Retinal pigment epithelial cell (primary cell): ENCODE data around the gene LRRC4C.

Experiments used
- DNase-seq: peaks from one replicate; pipeline ENCODE4 v3.0.0-alpha.2; 2010; ENCODE audit warnings: low read depth
- H3K4me3 ChIP-seq: 2 replicates; pipeline ENCODE4 v1.5.1; 2011; ENCODE audit warnings: mild to moderate bottlenecking, low read length, control low read depth, moderate library complexity
- TF ChIP-seq, protein P1 (sequence below): conservative IDR thresholded peaks from 2 replicates; pipeline ENCODE4 v1.5.1; 2011; ENCODE audit warnings: low read depth, low read length, control low read depth, inconsistent platforms

LRRC4C gene

DNA sequence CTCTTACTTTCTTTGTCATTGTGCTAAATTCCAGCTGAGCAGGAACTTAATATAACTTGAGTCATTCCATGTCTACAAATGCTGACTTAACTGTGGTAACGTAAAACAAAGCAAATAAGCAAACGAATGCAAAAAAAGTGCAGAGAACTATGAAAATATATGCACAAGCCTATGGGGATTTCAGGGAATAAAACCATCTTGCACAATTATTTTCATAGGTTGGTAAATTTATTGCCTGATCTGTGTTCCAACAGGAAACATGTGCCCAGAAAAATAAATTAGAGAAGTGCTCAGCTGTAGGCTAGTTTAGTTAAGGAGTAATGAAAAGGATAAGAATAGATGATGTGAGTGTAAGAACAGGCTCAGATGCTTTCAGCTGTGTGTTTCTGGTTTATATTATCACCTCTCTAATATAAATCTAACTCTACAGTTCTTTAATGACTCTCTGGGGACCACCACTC lies 1169.3 kb downstream of the LRRC4C start:
- TF ChIP-seq, protein P1, sequence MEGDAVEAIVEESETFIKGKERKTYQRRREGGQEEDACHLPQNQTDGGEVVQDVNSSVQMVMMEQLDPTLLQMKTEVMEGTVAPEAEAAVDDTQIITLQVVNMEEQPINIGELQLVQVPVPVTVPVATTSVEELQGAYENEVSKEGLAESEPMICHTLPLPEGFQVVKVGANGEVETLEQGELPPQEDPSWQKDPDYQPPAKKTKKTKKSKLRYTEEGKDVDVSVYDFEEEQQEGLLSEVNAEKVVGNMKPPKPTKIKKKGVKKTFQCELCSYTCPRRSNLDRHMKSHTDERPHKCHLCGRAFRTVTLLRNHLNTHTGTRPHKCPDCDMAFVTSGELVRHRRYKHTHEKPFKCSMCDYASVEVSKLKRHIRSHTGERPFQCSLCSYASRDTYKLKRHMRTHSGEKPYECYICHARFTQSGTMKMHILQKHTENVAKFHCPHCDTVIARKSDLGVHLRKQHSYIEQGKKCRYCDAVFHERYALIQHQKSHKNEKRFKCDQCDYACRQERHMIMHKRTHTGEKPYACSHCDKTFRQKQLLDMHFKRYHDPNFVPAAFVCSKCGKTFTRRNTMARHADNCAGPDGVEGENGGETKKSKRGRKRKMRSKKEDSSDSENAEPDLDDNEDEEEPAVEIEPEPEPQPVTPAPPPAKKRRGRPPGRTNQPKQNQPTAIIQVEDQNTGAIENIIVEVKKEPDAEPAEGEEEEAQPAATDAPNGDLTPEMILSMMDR, result no peak
- no peak for DNase-seq
- no peak overlapping the region for H3K4me3 ChIP-seq

DNA sequence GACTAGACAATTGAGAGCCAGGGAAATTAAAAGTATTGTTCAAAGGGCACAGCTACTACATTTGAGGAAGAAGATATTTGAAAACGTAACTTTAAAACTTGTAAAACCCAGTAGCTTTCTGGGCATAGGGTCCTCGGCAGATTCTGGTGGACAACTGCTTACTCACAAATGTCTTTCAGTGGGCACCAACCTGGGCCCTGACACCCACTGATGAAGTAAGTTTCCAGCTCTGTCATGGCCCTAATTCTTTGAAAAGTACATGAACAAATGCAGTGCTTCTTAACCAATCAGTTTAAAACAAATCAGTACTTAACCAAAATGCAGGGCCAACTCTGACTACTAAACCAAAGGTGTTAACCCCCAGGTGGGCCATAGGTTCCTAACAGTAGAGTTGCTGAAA lies 1170.1 kb downstream of the LRRC4C start:
- TF ChIP-seq, protein P1, result no peak
- H3K4me3 ChIP-seq, result no peak overlapping the region
- no peak for DNase-seq

DNA sequence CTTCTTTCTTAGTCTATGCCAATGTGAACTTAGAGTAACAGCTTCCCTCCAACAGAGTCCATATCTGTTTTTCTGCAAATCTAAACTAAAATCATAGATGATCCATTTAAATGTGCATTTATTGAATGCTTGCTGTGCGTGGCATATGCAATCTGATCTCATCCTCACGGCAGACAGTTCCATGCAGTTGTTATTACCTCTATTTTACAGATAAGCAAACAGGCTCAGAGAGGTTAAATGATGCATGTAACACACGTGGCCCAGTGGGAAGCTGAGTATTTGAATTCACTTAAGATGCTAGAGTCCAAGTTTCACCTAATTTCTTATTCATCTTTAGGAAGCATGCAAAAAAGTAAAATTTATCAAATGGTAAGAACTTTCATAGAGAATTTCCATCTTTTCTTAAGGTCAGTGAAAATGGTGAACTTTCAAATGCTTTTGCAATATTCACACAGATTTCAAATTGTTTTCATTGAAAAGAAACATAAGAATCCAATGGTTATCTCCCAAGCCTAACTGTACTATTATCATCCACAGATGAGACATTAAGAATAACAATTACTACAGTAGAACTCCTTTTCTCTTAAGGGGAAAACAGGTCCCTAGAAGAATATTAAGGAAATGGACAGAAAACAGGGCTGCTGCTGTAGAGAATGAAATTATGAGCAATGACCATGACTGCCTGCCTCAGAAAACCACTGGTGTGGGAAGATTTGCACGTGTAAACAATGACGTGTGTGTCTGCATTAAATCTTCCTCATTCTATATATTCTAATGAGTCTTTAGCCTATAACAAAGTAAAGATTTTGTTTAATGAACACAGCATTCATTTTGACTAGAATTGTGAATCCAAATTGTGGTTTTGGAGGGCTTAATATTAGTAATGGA lies 1171.3 kb downstream of the LRRC4C start:
- TF ChIP-seq, protein P1, result no peak
- DNase-seq, result no peak
- H3K4me3 ChIP-seq, result no peak overlapping the region

GRCh38 chr11:40286137-40286536 lies 1173.3 kb downstream of the LRRC4C start:
- TF ChIP-seq, protein P1, result no peak
- no peak overlapping the region for H3K4me3 ChIP-seq
- no peak for DNase-seq

GRCh38 chr11:40285558-40285957 lies 1173.9 kb downstream of the LRRC4C start:
- no peak for DNase-seq
- no peak overlapping the region for H3K4me3 ChIP-seq
- TF ChIP-seq, protein P1, result no peak

- DNase-seq, result no peak
- no peak overlapping the region for H3K4me3 ChIP-seq
- TF ChIP-seq, protein P1, result no peak
These were observed 1178.3 kb downstream of the LRRC4C start for GRCh38 chr11:40281052-40281580.
